Stimulated activated effector memory CD8-positive, alpha-beta T cell treated with anti-CD3 and anti-CD28 coated beads, Interleukin-12 subunit alpha, Interleukin-12 subunit beta, amount 100 ng/mL, for 72 hours (primary cell): ENCODE data around the gene UBXN7.
"Not testable (repeated sequence)": the region's sequence is repeated elsewhere in the genome, so short reads cannot be mapped to it uniquely, and the experiment has no call there.

ENCODE experiments used
- ATAC-seq: fragments of 150-1000 bp; cut with Tn5 transposase; 2 replicates; pipeline ENCODE4 v1.10.0; 2021
- DNase-seq, 2 donors: peaks; one replicate each; pipeline ENCODE4 v3.0.0; 2021 to 2022; ENCODE audit warnings: low spot score in 2 of 2
- H3K27ac Mint-ChIP-seq: one replicate; pipeline ENCODE4 v1.8.0; 2022; ENCODE audit warnings: mild to moderate bottlenecking, mixed read lengths
- H3K36me3 Mint-ChIP-seq: one replicate; pipeline ENCODE4 v1.8.0; 2022; ENCODE audit warnings: mild to moderate bottlenecking, mixed read lengths
- H3K4me1 Mint-ChIP-seq: one replicate; pipeline ENCODE4 v1.8.0; 2022; ENCODE audit warnings: mixed read lengths
- H3K4me3 Mint-ChIP-seq: one replicate; pipeline ENCODE4 v1.8.0; 2022; ENCODE audit warnings: mild to moderate bottlenecking, mixed read lengths
- H3K9me3 Mint-ChIP-seq: one replicate; pipeline ENCODE4 v1.8.0; 2022; ENCODE audit warnings: mixed read lengths

UBXN7 gene

DNA sequence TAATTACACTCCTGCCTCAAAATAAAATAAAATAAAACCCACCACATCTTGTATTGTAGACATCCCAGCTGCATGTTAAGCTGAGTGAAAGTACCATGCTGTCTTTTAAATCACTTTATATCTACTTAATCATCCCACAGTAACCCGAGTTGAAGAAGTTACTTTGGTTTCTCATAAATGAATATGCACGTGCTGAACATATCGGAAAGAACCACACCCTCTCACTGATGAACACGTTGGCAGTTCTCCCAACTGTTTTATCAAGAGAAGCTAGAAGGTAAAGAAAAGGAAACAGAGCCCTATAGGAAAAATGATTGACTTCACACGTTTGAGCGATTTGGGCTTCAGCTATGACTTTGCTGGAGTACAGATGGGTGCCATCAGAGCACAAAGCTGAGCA lies 78.1 kb downstream of the UBXN7 start:
- no peak overlapping the region for H3K4me3 Mint-ChIP-seq
- peaks cover 79% of the 10 kb centered on the region for H3K36me3 Mint-ChIP-seq
- peaks cover 15% of the 10 kb centered on the region for H3K4me1 Mint-ChIP-seq
- no peak for ATAC-seq
- DNase-seq: no peak
- no peaks in the 10 kb centered on the region for H3K9me3 Mint-ChIP-seq
- H3K27ac Mint-ChIP-seq: no peak overlapping the region

DNA sequence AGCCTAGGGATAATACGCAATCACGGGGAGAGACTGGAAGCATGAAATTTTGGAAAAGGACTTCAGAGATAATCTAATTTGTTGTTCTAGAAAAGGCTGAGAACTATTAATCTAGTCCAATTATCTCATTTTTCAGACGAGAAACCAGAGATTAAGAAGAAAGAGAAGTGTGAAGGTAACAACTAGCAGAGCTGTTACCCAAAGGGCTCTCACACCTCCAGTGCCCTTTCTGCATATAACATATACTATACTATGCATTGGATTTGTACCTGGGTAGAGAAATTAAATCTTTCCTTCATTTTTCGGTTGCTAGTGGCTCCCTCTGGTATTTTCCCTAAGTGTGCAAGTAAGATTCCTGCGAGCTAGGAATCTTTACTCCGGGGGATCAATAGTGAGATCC lies 80.7 kb downstream of the UBXN7 start:
- H3K27ac Mint-ChIP-seq: no peak overlapping the region
- H3K36me3 Mint-ChIP-seq: peaks cover 62% of the 10 kb centered on the region
- no peak for ATAC-seq

DNA sequence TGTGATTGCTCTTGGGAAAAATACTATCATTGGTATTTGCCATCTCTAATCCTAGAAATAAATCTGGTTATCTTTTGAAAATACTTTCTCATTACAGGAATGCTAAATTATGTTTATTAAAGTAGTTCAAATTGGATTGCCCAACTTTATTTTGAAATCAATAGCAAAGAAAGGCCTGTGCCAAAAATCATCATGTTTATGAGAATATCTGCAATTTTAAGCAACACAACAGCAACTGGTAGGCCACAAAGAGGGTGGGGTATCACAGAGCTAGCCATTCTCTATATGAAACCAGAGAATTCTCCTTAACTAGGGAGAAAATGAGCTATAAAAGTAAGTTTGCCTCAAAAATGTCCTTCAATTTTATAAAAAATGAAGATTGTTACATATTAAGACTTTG lies 82.2 kb downstream of the UBXN7 start:
- ATAC-seq (no peak), DNase-seq (no peak)
- Mint-ChIP-seq H3K27ac (no peak overlapping the region), H3K4me1 (peaks cover 8% of the 10 kb centered on the region), H3K36me3 (peaks cover 53% of the 10 kb centered on the region), H3K4me3 (no peak overlapping the region), H3K9me3 (no peaks in the 10 kb centered on the region)

More for the DNA sequence above, 80.7 kb downstream of the UBXN7 start:
- Mint-ChIP-seq H3K4me1 (no peaks in the 10 kb centered on the region), H3K4me3 (no peak overlapping the region), H3K9me3 (no peaks in the 10 kb centered on the region)
- DNase-seq: no peak

DNA sequence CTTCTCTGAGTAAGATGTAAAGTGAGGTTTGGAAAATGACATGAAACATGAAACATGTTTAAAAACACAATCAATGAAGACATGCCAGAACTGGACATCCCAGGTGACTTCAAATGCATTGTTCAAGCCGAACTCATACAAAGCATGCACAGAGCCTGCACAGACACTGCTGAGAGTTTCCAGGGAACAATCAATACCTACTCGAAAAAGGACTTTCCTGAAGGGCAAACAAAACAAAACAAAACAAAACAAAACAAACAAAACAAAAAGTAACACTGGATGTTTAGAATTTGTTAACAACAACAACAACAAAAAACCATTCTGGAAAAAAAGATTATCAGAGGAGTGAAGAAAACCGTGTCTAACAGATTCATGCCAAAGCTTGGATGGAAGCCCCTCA lies 83.5 kb downstream of the UBXN7 start:
- no peak overlapping the region for H3K27ac Mint-ChIP-seq
- H3K4me1 Mint-ChIP-seq: peaks cover 8% of the 10 kb centered on the region
- DNase-seq (no peak), ATAC-seq (no peak)
- H3K36me3 Mint-ChIP-seq: peaks cover 39% of the 10 kb centered on the region
- no peaks in the 10 kb centered on the region for H3K9me3 Mint-ChIP-seq
- H3K4me3 Mint-ChIP-seq: no peak overlapping the region

DNA sequence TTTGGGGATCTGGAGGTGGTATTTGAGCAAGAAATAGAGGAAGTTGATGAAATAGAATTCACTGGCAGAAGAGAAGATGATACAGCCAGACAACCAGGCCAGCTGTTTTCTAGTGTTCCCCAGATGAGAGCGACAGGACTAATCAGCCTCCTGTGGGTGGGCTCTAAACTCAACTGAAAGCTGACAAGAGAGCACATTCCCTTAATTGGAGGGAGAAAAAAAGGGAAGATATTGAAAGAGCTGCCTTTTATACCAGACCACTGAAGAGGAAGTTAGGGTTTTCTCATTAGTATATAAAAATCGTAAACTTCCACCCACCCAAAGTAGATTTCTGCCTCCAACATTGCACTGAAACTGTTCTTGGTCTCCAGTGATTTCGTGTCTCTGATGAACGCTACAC lies 87.6 kb downstream of the UBXN7 start:
- no peak for ATAC-seq

DNA sequence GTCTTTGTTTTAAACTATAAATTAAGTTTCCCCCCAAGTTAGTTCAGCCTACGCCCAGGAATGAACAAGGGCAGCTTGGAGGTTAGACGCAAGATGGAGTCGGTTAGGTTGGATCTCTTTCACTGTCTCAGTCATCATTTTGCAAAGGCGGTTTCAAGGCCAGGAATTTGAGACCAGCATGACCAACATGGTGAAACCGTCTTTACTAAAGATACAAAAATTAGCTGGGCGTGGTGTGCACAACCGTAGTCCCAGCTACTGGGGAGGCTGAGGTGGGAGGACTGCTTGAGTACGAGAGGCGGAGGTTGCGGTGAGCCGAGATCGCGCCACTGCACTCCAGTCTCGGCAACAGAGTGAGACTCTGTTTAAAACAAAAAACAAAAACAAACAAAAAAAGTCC lies 88.3 kb downstream of the UBXN7 start:
- not testable (repeated sequence) for H3K4me3 Mint-ChIP-seq, DNase-seq, H3K9me3 Mint-ChIP-seq, H3K4me1 Mint-ChIP-seq, ATAC-seq, H3K27ac Mint-ChIP-seq
- peaks cover 12% of the 10 kb centered on the region for H3K36me3 Mint-ChIP-seq

More for the DNA sequence above, 87.6 kb downstream of the UBXN7 start:
- Mint-ChIP-seq H3K4me1 (peaks cover 8% of the 10 kb centered on the region), H3K9me3 (no peaks in the 10 kb centered on the region), H3K36me3 (peaks cover 19% of the 10 kb centered on the region), H3K27ac (no peak overlapping the region), H3K4me3 (no peak overlapping the region)
- no peak for DNase-seq

DNA sequence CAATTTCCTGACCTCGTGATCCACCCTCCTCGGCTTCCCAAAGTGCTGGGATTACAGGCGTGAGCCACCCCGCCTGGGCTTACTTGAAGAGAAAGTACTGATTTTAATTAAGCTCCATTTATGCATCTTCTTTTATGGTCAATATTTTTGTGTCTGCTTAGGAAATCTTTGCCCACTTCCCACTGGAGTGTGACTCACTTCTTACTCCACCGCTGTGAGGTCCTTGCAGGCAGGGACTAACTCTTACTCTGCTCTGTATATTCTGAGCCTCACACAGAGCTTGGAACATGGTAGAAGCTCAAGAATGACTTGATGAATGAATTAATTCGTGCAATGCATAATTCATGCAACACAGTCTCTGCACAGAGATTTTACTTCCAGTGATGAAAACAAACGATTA lies 91.1 kb downstream of the UBXN7 start:
- Mint-ChIP-seq H3K4me1 (peaks cover 8% of the 10 kb centered on the region), H3K27ac (no peak overlapping the region), H3K4me3 (no peak overlapping the region), H3K36me3 (peaks cover 5% of the 10 kb centered on the region), H3K9me3 (no peaks in the 10 kb centered on the region)
- no peak for DNase-seq
- no peak for ATAC-seq

DNA sequence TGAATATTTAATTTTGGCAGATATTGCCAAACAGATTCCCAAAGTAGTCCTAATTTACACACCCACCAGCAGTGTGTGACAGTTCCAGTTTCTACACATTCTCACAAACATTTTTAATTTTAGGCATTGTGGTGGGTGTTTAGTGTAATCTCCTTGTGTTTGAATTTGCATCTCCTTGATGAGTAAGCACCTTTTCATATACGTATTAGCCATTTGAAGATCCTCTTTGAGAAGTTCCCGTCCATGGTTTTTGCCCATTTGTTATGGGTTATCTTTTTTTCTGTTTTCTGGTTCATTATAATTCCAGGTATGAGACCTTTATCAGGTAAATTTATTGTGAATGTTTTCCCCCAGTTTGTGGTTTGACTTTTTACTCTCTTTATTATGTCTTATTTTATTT lies 91.8 kb downstream of the UBXN7 start:
- DNase-seq (no peak), ATAC-seq (no peak)
- H3K4me1 Mint-ChIP-seq: peaks cover 3% of the 10 kb centered on the region
- no peak overlapping the region for H3K4me3 Mint-ChIP-seq
- H3K27ac Mint-ChIP-seq: no peak overlapping the region
- no peaks in the 10 kb centered on the region for H3K9me3 Mint-ChIP-seq
- no peaks in the 10 kb centered on the region for H3K36me3 Mint-ChIP-seq

DNA sequence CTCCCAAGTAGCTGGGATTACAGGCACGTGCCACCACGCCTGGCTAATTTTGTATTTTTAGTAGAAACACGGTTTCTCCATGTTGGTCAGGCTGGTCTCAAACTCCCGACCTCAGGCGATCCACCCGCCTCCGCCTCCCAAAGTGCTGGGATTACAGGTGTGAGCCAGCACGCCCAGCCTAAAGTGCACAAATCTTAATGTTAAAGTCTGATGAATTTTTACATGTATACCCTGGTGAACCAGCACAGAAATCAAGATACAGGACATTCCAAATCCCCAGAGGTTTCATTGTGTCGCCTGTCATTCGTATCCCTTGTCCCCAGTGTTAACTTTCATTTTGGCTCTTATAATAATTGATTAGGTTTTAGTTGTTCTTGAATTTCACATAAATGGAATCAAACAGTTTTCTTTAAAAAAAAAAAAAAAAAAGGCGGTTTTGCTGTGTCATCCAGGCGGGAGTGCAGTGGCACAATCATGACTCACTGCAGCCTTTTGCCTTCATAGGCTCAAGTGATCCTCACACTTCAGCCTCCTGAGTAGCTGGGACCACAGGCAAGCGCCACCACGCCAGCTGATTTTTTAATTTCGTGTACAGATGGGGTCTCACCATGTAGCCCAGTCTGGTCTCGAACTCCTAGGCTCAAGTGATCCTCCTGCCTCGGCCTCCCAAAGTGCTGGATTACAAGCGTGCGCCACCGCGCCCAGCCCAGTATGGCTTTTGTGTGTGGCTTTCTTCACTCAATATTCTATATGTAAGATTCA lies 92.6 kb downstream of the UBXN7 start:
- H3K9me3 Mint-ChIP-seq: no peaks in the 10 kb centered on the region
- no peak overlapping the region for H3K27ac Mint-ChIP-seq
- ATAC-seq: peak; percentile 53
- no peak overlapping the region for H3K4me3 Mint-ChIP-seq
- H3K36me3 Mint-ChIP-seq: no peaks in the 10 kb centered on the region
- no peak for DNase-seq
- no peaks in the 10 kb centered on the region for H3K4me1 Mint-ChIP-seq

DNA sequence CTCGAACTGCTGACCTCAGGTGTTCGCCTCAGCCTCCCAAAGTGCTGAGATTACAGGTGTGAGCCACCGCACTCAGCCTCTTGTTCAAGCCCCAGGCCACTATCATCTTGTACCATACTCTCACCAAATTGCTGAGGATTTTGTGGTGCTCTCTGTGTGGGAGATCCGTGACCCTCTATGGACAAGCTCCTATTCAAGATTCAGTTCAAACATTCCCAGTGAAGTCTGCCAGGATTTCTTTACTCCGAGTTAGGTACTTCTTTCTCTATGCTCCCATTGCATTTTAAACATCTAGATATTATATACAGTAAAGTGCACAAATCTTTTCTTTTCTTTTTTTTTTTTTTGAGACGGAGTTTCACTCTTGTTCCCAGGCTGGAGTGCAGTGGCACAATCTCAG lies 93.2 kb downstream of the UBXN7 start:
- H3K36me3 Mint-ChIP-seq: no peaks in the 10 kb centered on the region
- ATAC-seq: no peak
- no peaks in the 10 kb centered on the region for H3K4me1 Mint-ChIP-seq
- DNase-seq: no peak
- peak overlapping the region; percentile 27 for H3K4me3 Mint-ChIP-seq
- H3K9me3 Mint-ChIP-seq: no peaks in the 10 kb centered on the region
- H3K27ac Mint-ChIP-seq: no peak overlapping the region

DNA sequence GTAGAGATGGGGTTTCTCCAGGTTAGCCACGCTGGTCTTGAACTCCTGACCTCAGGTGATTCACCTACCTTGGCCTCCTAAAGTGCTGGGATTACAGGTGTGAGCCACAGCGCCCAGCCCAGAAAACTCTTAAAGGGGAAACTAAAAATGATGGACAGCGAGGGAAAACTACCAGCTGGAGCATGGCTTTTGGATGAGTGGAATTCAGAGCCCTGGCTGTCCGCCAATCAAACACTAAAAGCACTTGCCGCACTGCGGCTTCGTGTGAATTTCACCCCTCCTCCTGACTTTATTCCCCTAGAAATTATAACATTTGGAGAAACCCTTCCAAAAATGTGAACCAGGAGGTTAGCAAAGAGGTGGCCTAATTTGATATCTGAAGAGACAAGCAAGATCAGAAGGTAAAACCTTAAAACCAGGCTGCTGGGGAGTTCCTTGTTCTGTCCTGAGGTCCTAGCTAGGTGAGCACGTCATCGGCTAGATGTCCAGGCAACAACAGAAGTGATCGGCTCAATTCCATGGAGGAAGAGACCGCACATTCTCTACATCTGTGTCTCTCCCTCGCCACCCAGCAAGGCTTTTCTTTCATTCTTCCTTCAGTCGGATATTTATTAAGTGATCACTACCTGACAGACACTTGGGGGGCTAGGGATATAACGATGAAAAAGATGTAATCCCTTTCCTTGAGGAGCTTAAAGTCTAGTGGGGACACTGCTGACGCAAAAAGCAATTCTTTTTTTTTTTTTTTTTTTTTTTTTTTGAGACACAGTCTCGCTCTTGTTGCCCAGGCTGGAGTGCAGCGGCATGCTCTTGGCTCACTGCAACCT lies 95.7 kb downstream of the UBXN7 start:
- ATAC-seq: no peak
- no peak for DNase-seq

DNA sequence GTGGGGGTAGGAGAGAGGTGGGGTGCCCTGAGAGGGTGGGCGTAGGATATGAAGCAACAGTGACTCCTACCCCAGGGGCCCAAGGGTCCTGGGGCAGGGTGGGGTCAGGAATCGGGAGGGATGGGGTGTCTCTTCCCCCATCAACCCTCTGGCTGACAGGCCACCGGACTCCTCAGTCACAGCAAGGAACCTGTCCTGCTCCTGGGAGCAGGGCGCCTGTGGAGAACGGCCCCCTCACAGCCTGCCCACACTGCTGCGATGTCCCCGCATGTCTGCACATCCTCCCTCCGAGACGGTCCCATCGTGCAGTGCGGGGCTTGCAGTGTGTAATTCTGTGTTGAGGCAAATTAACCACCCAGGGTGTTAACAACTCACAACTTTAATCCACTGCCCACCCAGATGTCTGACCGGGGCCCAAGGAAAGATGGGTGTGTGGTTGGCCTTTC lies 96.7 kb downstream of the UBXN7 start:
- no peaks in the 10 kb centered on the region for H3K9me3 Mint-ChIP-seq
- no peak overlapping the region for H3K27ac Mint-ChIP-seq
- ATAC-seq (no peak), DNase-seq (no peak)
- H3K36me3 Mint-ChIP-seq: no peaks in the 10 kb centered on the region
- no peaks in the 10 kb centered on the region for H3K4me1 Mint-ChIP-seq
- H3K4me3 Mint-ChIP-seq: no peak overlapping the region

More for the DNA sequence above, 95.7 kb downstream of the UBXN7 start:
- H3K36me3 Mint-ChIP-seq: no peaks in the 10 kb centered on the region
- H3K9me3 Mint-ChIP-seq: no peaks in the 10 kb centered on the region
- H3K4me1 Mint-ChIP-seq: no peaks in the 10 kb centered on the region
- no peak overlapping the region for H3K4me3 Mint-ChIP-seq
- H3K27ac Mint-ChIP-seq: no peak overlapping the region

DNA sequence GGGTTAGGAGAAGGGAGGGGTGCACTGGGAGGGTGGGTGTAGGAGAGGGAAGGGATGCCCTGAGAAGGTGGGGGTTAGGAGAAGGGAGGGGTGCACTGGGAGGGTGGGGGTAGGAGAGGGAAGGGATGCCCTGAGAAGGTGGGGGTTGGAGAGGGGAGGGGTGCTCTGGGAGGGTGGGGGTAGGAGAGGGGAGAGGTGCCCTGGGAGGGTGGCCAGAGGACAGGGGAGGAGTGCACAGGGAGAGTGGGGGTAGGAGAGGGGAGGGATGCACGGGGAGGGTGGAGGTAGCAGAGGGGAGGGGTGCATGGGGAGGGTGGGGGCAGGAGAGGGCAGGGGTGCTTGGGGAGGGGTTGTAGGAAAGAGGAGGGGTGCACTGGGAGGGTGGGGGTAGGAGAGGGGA lies 97.2 kb downstream of the UBXN7 start:
- Mint-ChIP-seq H3K27ac (no peak overlapping the region), H3K36me3 (no peaks in the 10 kb centered on the region), H3K9me3 (no peaks in the 10 kb centered on the region), H3K4me3 (no peak overlapping the region), H3K4me1 (no peaks in the 10 kb centered on the region)
- no peak for ATAC-seq
- DNase-seq: no peak

DNA sequence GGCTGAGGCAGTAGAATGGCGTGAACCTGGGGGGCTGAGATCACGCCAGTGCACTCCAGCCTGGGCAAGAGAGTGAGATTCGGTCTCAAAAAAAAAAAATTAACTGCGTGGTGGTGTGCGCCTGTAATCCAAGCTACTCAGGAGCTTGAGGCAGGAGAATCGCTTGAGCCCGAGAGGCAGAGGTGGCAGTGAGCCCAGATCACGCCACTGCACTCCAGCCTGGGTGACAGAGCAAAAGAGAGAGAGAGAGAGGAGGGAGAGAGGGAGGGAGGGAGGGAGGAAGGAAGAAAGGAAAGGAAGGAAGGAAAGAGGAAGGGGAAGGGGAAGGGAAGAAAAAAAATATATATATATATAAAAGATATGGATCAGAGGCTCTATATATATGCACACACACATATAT lies 100.1 kb downstream of the UBXN7 start:
- Mint-ChIP-seq H3K27ac (no peak overlapping the region), H3K9me3 (no peaks in the 10 kb centered on the region), H3K36me3 (no peaks in the 10 kb centered on the region), H3K4me1 (no peaks in the 10 kb centered on the region), H3K4me3 (no peak overlapping the region)
- DNase-seq (no peak), ATAC-seq (no peak)

DNA sequence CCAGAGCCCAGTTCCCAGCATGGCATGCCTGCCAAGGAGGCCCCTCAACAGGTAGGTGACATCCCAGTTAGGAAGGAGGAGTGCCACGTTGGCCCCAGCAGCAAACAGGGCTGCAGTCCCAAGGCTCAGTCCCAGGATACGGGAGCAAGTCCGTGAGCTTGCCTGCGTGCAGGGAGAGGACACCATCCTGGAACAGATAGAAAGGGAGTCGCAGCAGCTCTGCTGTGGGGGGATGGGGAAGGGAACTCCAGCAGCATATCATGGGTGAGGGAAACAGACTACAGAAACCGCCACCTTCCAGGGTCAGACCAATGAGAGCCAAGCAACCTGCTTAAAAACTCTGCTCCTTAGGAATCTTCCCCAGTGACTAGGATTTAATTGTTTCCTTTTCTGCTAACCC lies 104.8 kb downstream of the UBXN7 start:
- no peaks in the 10 kb centered on the region for H3K9me3 Mint-ChIP-seq

DNA sequence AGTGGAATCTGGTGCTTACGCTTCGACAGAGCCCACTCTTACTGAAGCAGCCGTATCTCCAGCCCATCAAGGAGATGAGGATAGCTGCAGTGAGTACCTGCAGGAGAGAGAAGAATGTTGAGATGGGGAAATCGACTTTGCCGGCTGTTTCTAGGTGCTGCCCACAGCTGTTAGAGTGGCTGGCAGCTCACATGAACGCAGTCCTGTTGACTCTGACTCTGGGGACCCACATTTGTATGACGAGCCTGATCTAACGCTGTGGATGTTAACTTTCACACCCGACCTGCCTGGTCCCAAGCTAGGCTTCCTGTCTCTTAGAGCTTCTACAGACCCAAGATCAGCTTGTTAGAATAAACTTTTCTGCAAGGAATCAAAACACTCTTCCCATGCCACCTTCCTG lies 105.3 kb downstream of the UBXN7 start:
- Mint-ChIP-seq H3K9me3 (no peaks in the 10 kb centered on the region), H3K4me1 (no peaks in the 10 kb centered on the region), H3K36me3 (no peaks in the 10 kb centered on the region), H3K27ac (no peak overlapping the region), H3K4me3 (no peak overlapping the region)
- ATAC-seq (no peak), DNase-seq (no peak)

More for the DNA sequence above, 104.8 kb downstream of the UBXN7 start:
- no peak overlapping the region for H3K27ac Mint-ChIP-seq
- no peak overlapping the region for H3K4me3 Mint-ChIP-seq
- DNase-seq (no peak), ATAC-seq (no peak)
- H3K36me3 Mint-ChIP-seq: no peaks in the 10 kb centered on the region
- H3K4me1 Mint-ChIP-seq: no peaks in the 10 kb centered on the region
